HuH-7 (cell line): ENCODE data around the gene IRAK2.
A peak's percentile ranks its signal among the peaks of the same experiment; 100 is the strongest.

Experiments
- DNase-seq: peaks from one replicate; pipeline ENCODE4 v3.0.0; 2011; ENCODE audit warnings: low spot score

IRAK2 gene

DNA sequence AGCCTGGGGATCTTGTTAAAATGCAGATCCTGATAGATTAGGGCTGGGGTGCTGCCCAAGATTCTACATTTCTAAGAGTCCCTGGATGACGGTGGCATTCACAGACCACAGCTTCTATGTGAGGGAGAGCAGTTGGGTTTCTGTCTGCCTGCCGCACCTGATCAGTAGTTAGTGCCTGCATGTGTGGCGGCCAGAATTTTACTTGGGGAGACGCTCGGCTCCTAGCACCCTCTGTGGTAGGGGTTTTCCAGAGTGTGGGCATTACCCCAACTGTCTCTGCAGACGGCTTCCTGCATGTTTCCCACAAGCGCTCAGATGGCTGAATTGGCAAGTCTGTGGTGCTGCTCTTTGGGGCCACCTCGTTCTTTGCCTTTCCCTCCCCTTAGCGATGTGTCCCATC is 119.8 kb downstream of the IRAK2 start:
- DNase-seq = no peak

DNA sequence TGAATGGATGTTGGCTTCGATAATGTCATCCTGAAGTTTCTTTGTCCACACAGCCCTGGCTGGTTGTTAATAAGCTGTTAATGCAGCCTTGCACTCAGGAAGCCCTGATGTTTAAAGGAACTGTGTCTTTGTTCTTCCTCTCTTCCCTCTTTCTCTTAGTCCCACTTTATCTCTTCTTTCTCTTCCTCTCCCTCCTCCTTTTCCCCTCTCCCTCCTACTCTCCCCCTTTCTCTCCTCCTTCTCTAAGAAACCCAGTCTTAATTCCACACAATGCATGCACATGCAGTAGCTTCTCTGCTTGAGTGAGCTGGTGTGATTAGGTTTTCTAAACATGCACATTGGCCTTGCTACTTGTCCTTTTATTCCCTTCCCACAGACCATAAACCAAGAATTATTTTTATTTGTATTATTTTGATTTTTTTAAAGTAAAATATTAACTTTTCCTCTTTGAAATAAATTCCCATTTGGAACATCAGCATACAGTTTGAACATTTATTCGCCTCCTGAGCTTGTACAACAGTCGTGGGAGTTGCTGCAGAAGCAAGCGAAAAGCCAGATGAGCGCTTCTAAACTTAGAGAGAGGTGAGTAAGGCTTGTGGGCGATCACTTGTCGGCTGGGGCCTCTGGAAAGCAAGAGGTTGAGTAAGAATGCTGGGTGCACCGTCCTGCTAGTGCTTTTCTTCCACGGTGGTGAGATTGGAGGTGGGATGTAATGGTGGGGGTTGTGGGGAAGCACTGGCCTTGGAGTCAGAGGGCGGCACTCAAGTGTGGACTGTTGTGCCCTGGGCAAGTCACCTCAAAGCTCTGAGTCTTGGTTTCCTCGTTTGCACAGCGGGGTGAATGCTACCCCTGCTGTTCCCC is 120.8 kb downstream of the IRAK2 start:
- DNase-seq = no peak

DNA sequence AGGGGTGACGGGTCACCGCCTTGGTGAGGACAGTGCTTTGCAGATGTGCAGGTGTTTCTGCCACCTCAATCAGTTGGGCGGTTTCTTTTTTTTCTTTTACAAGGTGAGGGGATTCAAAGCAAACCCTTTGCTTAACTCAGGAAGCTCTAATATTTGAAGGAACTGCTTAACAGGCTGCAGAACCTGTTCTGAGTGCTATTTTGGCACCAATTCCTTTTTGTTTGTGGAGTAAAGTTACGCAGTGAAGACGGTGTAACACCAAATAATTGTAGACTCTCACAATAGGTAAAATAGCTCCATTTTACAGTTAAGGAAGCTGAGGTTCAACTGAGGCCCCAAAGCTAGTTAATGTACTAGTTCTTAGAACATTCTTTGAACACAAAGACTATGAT is 121.4 kb downstream of the IRAK2 start:
- no peak for DNase-seq

DNA sequence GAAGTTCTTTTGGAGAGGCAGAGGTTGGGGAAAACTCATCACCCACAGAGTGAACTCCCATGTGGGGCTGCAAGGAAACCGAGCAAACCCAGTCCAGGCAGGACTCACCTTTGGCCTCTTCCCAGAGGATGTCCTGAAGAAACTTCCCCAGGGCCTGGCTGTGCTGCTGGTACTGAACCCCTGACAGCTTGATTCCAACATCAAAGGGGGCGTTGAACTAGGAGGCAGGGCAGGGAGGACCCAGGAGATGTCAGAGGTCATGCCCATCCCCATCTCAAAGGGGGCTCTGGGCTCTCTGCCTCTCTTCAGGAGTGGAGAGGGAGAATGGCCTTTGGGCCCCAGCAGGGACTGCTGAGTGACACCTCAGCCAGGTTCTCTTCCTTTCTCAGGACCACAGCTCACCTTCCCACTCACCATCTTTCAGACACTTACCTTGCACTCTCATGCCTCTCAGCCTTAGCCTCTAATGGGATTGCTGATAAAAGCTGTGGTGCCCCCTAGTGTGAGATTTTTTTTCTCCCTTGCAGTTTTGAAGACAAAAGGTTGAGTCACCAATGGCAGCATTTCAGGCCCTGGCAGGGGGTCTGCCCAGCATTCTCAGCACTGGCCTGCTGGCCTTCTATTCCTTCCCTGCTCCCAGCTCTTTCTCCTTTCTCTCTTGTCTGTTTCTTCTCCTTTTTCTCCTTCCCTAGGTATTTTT is 122.0 kb downstream of the IRAK2 start:
- DNase-seq = no peak

DNA sequence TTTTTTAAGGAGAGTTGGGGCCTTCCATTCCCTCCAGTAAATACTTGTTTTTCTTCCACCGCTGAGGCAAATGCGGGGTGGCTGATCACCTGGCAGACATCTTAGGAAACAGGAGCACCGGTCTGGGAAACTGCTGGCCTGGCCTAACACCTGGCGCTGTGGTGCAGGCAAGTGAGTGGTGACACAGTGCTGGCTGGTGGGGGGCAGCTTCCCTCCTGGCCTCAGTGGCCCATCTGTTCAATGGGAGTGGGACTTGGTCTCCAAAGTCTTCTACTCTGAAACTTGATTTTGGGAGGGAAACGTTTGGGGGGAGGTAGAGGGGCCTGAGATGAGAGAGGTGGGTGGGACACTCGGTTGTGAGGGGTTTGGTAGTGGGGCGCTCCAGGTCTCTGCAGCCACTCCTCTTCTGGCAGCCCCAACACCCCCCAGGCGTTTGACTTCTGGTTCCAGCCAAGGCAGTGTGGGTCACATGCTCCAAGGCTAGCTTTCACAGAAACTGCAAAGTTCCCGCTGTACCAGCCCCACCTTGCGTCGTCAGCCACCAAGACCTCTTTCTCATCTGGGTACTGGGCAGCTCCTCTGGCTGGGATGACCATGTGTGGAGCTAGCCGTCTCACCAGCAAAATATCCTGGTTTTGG is 123.3 kb downstream of the IRAK2 start:
- no peak for DNase-seq

DNA sequence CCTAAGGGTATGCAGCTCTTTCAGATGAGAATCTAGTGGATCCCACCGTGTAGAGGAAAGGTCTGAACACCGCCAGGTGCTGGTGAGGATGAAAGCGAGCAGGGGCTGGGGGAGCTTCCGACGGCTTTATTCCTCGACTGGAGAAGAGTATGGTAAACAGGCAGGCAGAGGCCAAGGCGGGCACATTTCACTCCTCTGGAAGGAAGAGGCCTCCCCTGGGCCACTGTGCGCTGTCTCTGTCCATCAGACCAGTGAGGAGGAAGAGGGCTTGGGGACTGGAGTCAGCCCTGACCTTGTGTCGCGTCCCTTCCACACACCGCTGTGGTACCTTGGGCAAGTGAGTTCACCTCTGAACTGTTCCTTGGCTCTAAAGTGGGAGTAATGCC is 123.8 kb downstream of the IRAK2 start:
- DNase-seq = no peak

DNA sequence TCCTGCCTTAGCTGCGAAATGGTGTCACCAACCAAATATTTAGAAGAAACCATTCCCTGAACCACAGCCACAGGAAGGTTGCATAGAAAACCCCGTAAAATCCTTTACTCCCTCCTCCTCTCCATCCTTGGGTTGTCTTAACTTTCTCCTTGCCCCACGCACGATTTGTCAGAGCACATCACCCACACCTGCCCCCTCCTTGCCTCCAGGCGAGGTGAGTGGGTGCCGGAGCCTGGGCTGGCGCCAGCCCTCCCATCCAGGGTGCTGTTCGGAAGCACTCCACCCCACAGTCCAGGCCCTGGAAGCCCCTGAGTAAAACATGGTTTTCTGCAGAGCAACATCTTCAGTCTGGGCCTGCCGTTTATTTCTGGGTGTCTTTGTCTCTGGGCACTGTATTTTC is 124.4 kb downstream of the IRAK2 start:
- DNase-seq = no peak

DNA sequence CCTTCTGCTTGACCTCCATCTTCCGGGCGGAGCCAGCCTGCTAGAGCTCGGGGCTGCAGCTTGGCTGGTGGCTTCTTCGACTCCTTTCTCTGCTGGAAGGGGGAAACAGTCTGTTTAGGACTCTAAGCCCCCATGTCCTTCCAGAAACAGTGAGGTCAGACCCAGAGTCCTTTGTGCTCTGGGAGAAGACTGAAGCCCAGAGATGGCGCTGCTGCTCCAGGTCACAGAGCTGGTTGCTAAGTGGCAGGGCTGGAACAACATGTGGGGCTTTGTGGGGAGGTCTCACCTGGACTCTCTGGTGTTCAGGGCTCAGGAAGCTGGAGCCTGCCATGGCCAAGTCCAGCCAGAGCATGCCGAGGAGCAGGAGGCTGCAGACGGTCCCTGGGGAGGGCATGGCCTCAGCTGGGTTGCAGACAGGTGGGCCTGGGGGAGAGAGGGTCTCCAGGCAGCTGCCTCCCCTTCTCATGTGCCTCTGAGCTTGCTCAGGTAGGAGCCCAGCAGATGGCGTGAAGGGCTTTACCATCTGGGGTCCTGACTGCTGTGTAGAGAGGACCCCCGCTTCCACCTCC is 125.2 kb downstream of the IRAK2 start:
- peak; percentile 52 for DNase-seq

DNA sequence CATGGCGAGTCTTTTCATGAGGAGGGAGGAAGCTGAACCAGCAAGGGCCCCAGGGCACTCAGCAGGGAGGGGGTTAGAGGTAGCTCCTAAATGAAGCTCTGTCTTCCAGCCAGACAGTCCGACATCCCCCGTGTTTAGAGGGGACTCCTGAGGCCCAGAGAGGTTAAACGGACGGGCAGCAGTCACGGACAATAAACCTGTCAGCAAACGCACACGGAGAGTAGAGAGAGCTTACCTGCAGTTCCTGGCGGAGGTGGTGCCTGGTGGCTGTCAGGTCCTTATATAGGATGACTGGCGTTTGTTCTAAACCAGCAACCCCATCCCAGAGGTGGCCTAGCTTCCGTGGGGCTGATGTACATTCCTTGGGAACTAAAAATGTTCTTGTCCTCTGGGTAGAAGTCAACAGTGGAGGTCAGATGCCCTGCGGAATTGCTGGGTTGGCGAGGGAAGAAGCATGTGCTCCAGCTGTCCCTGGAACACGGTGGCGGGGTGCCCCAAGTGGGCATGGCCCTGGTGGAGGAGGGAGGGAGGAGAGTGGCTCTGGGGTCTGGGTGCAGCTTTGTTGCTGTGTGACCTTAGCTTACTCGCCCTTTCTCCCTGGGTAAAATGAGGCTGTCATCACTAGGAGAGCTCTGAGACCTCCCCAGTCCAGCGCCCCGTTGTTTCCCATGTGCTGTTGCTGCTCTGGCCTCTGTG is 125.9 kb downstream of the IRAK2 start:
- no peak for DNase-seq

DNA sequence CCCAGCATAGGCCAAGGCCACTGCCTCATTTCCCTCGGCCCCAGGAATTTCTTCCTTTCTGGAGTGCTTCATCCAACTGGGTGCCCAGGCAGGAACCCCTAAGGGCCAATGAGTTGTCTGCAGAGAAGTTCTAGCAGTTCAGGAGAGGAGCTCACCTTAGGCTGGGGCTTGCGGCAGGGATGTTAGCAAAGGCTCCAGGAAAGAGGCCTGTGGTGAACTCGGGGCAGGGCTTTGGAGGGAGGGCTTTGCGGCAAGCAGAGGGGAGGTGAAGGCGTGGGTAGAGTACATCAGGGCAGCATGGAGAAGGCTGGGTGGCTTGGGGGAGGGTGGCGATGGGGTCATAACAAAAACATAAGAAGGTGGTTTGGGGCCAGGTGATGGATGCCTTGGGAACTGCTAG is 126.9 kb downstream of the IRAK2 start:
- no peak for DNase-seq

DNA sequence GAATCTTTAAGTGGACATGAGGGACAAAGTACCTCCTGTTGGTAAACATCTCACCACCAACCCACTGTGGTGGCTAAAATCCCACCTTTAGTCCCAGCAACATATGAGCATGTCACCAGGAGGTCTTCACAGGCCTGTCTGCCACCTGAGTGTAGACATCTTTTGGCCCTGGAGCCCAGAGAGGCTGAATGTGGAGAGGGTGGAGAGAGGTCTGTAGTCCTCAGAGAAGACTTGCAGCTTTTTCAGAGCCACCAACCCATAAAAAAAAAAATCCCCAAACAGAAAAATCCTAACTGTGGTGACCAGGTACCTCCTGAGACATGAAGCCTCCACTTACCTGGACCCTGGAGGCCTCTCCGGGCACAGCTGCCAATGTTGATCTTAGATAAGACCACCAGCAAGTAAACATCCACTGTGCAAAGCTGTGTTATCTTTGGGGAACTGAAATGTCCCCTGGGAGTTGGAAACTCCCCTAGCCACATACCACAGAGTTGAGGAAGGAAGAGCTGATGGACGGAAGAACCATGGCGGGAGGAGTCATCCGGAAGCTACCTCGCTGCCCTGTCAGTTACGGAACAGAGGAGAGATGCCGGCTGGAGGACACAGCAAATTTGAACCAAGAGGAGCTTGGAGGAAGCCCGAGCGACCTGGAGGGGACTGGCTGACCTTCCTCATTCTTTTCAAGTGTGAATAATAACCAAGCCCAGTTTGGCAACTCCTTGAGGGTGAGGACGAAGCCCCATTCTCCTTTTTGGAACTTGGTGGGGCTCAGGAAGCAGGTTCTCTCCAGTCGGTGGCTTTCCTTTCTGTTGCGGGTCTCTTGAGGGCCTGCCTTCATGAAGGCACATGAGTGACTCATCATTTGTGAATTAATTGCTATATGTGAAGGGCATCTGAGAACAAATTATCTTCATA is 128.0 kb downstream of the IRAK2 start, which contains the start of gene GHRL:
Gene GHRL, minus strand, starts transcription at position 443 of the 915 bp plus-strand sequence. CDS start 2,767 bp downstream, outside the sequence.
- DNase-seq = peak; percentile 88
